H1 (cell line): ENCODE results near the gene PBLD. TPM values are rescaled to one million over a fixed set of nuclear protein-coding genes. Genes with fewer than 3 reads are reported as not detected.

Experiments
- CTCF ChIA-PET: fragments of 300-600 bp; sonication (Branson Sonifier 250); formaldehyde crosslinking; loops from one replicate; lab custom pipeline; 2021; ENCODE audit not compliant: partially characterized antibody; lab: Charles Lee
- POLR2A ChIA-PET: fragments of 300-600 bp; sonication (Branson Sonifier 250); formaldehyde crosslinking; loops from one replicate; lab custom pipeline; 2021; ENCODE audit warnings: inconsistent platforms; ENCODE audit not compliant: partially characterized antibody; lab: Charles Lee
- DNase-seq, 2 experiments: peaks; one replicate each; pipeline versions ENCODE4 v3.0.0 to v3.0.0-alpha.2; 2010 to 2022; ENCODE audit warnings: low spot score in 2 of 2, low read depth in 1 of 2, mixed read lengths in 1 of 2
- FAIRE-seq: peaks from 2 replicates; lab custom pipeline; 2011; peaks lifted over from hg19 to GRCh38; lab: Jason Lieb, UNC
- H2AFZ ChIP-seq: 2 replicates; pipeline ENCODE4 v1.8.1; 2012; ENCODE audit warnings: low read length, inconsistent platforms
- H2AK5ac ChIP-seq: 2 replicates; pipeline ENCODE4 v1.6.1; 2013; ENCODE audit warnings: low read depth, low read length
- H2BK120ac ChIP-seq: replicated peaks from 2 replicates; pipeline ENCODE3; 2013; ENCODE audit warnings: low read depth, low read length, inconsistent platforms
- H2BK12ac ChIP-seq: 2 replicates; pipeline ENCODE4 v1.6.1; 2013; ENCODE audit warnings: low read depth, low read length
- H2BK15ac ChIP-seq: 2 replicates; pipeline ENCODE4 v1.6.1; 2013; ENCODE audit warnings: low read length
- H2BK20ac ChIP-seq: 2 replicates; pipeline ENCODE4 v1.6.1; 2013; ENCODE audit warnings: low read length
- H2BK5ac ChIP-seq: 2 replicates; pipeline ENCODE4 v1.6.1; 2013; ENCODE audit warnings: low read depth, low read length
- H3K14ac ChIP-seq: 2 replicates; pipeline ENCODE4 v1.6.1; 2013; ENCODE audit warnings: inconsistent platforms; ENCODE audit not compliant: insufficient read length
- H3K18ac ChIP-seq: 2 replicates; pipeline ENCODE4 v1.6.1; 2013; ENCODE audit warnings: low read length; ENCODE audit errors: extremely low read depth
- H3K23ac ChIP-seq: 2 replicates; pipeline ENCODE4 v1.6.1; 2013; ENCODE audit warnings: inconsistent platforms; ENCODE audit not compliant: insufficient read length
- H3K23me2 ChIP-seq: 2 replicates; pipeline ENCODE4 v1.6.1; 2013; ENCODE audit warnings: low read depth, low read length
- H3K27ac ChIP-seq: 2 replicates; pipeline ENCODE4 v1.6.1; 2011; ENCODE audit warnings: low read depth, low read length, inconsistent platforms
- H3K27me3 ChIP-seq, 4 experiments: replicated peaks in 1 of 4; 1 replicate in 1 of 4; 2 replicates in 3 of 4; pipeline versions ENCODE4 v1.6.1 to v1.8.1; 2011 to 2013; ENCODE audit warnings: low read length in 3 of 4, mild to moderate bottlenecking in 3 of 4, inconsistent platforms in 2 of 4, mixed read lengths in 2 of 4, moderate library complexity in 1 of 4; ENCODE audit not compliant: control insufficient read depth in 3 of 4, insufficient read depth in 3 of 4; ENCODE audit errors: extremely low read depth in 1 of 4
- H3K36me3 ChIP-seq, 4 experiments: 2 replicates each; pipeline versions ENCODE4 v1.6.1 to v1.8.1; 2011 to 2013; ENCODE audit warnings: mild to moderate bottlenecking in 4 of 4, low read length in 3 of 4, moderate library complexity in 2 of 4, control low read depth in 1 of 4, inconsistent platforms in 1 of 4; ENCODE audit not compliant: insufficient read depth in 4 of 4, control insufficient read depth in 2 of 4
- H3K4ac ChIP-seq: replicated peaks from 2 replicates; pipeline ENCODE3; 2013; ENCODE audit warnings: low read length, low read depth, mixed read lengths, inconsistent platforms; ENCODE audit not compliant: insufficient read length
- H3K4me1 ChIP-seq, 4 experiments: replicated peaks in 1 of 4; 1 replicate in 1 of 4; 2 replicates in 3 of 4; pipeline versions ENCODE4 v1.6.1 to v1.8.1; 2011 to 2013; ENCODE audit warnings: low read length in 3 of 4, inconsistent platforms in 2 of 4, mixed read lengths in 1 of 4; ENCODE audit not compliant: insufficient read depth in 4 of 4, control insufficient read depth in 3 of 4
- H3K4me2 ChIP-seq, 2 experiments: 2 replicates each; pipeline versions ENCODE4 v1.6.1 to v1.8.1; 2011 to 2013; ENCODE audit warnings: low read depth in 2 of 2, low read length in 2 of 2, control low read depth in 1 of 2, inconsistent platforms in 1 of 2, mild to moderate bottlenecking in 1 of 2; ENCODE audit not compliant: insufficient read depth in 1 of 2
- H3K4me3 ChIP-seq, 4 experiments: fragments of 200-600, 300-600 bp in 1 of 4; sonication (generic), shearing (Covaris generic), sonication (Bioruptor Twin) in 1 of 4; 2 replicates each; pipeline versions ENCODE4 v1.5.1 to v1.8.1; 2011 to 2016; ENCODE audit warnings: low read length in 4 of 4, low read depth in 3 of 4, control low read depth in 2 of 4, inconsistent platforms in 2 of 4, mild to moderate bottlenecking in 2 of 4, mixed read lengths in 1 of 4, moderate library complexity in 1 of 4; ENCODE audit not compliant: insufficient read depth in 2 of 4; ENCODE audit errors: extremely low read depth in 1 of 4
- H3K56ac ChIP-seq: replicated peaks from 2 replicates; pipeline ENCODE3; 2013; ENCODE audit warnings: low read depth, mild to moderate bottlenecking, mixed read lengths, low read length, inconsistent platforms; ENCODE audit not compliant: insufficient read length
- H3K79me1 ChIP-seq: 2 replicates; pipeline ENCODE4 v1.6.1; 2013; ENCODE audit warnings: low read depth, low read length, control low read depth
- H3K79me2 ChIP-seq, 2 experiments: 2 replicates each; pipeline versions ENCODE4 v1.6.1 to v1.8.1; 2012 to 2013; ENCODE audit warnings: low read length in 2 of 2, mild to moderate bottlenecking in 2 of 2, inconsistent platforms in 1 of 2; ENCODE audit not compliant: insufficient read depth in 2 of 2, control insufficient read depth in 1 of 2
- H3K9ac ChIP-seq, 4 experiments: replicated peaks in 1 of 4; 1 replicate in 1 of 4; 2 replicates in 3 of 4; pipeline versions ENCODE4 v1.6.1 to v1.8.1; 2011 to 2013; ENCODE audit warnings: low read depth in 3 of 4, low read length in 3 of 4, control low read depth in 2 of 4, mild to moderate bottlenecking in 2 of 4, moderate library complexity in 2 of 4, inconsistent platforms in 1 of 4; ENCODE audit errors: extremely low read depth in 1 of 4
- H3K9me3 ChIP-seq, 2 experiments: 2 replicates each; pipeline versions ENCODE4 v1.6.1 to v1.8.1; 2012 to 2013; ENCODE audit warnings: mild to moderate bottlenecking in 2 of 2, moderate library complexity in 2 of 2, control low read depth in 1 of 2, inconsistent platforms in 1 of 2, low read depth in 1 of 2, low read length in 1 of 2, mixed read lengths in 1 of 2; ENCODE audit not compliant: insufficient read depth in 2 of 2
- H4K20me1 ChIP-seq, 2 experiments: replicated peaks in 1 of 2; 2 replicates each; pipeline versions ENCODE3 to v1.8.1; 2011 to 2013; ENCODE audit warnings: inconsistent platforms in 2 of 2, low read length in 2 of 2, mild to moderate bottlenecking in 1 of 2; ENCODE audit not compliant: insufficient read depth in 2 of 2, control insufficient read depth in 1 of 2
- H4K5ac ChIP-seq: 2 replicates; pipeline ENCODE4 v1.6.1; 2013; ENCODE audit warnings: low read length, low read depth, mixed read lengths, inconsistent platforms; ENCODE audit not compliant: insufficient read length
- H4K8ac ChIP-seq: 2 replicates; pipeline ENCODE4 v1.8.0; 2013; ENCODE audit warnings: mild to moderate bottlenecking, moderate library complexity, low read length, inconsistent platforms; ENCODE audit not compliant: insufficient read depth; ENCODE audit errors: extremely low read depth
- H4K91ac ChIP-seq: replicated peaks from 2 replicates; pipeline ENCODE3; 2013; ENCODE audit warnings: low read length, mixed read lengths, inconsistent platforms; ENCODE audit not compliant: insufficient read length
- EP300 ChIP-seq, 2 experiments: IDR thresholded peaks; 1 replicate in 1 of 2; 2 replicates in 1 of 2; pipeline ENCODE4 v1.6.1; 2011 to 2012; ENCODE audit warnings: low read depth in 2 of 2, low read length in 2 of 2, mild to moderate bottlenecking in 2 of 2, borderline replicate concordance in 1 of 2, inconsistent platforms in 1 of 2, moderate library complexity in 1 of 2
- RNF2 ChIP-seq: fragments of 200-900, 300-1000 bp; sonication (generic); IDR thresholded peaks from 2 replicates; pipeline ENCODE4 v1.7.1; 2016; ENCODE audit warnings: borderline replicate concordance, low read depth, mild to moderate bottlenecking, antibody characterized with exemption, low read length; ENCODE audit not compliant: poor library complexity, severe bottlenecking; ENCODE audit errors: missing control alignments
- SP2 ChIP-seq: IDR thresholded peaks from 2 replicates; pipeline ENCODE4 v1.6.1; 2012; ENCODE audit warnings: mild to moderate bottlenecking, low read length, inconsistent platforms
- WGBS, 2 experiments: shearing (Covaris generic) in 1 of 2; methylation state at CpG; one replicate each; pipeline versions ENCODE4 v1.1.6 to v1.1.7; 2013 to 2015; ENCODE audit warnings: low lambda C conversion rate in 2 of 2, mixed read lengths in 2 of 2, inconsistent platforms in 1 of 2, low coverage in 1 of 2, missing lambda C conversion rate in 1 of 2; ENCODE audit not compliant: insufficient replicate concordance in 2 of 2, insufficient coverage in 1 of 2, insufficient read length in 1 of 2; ENCODE audit errors: extremely low coverage in 1 of 2, missing lambda C conversion rate in 1 of 2; 5-methylcytosine and 5-hydroxymethylcytosine counted together
- polyA plus RNA-seq, 7 experiments: library from polyadenylated mRNA; depleted of rRNA in 3 of 7; stranded (reverse) in 5 of 7; unstranded in 2 of 7; fragments of >200 nt in 5 of 7; fragments of 200-250 nt in 2 of 7; gene quantifications; 1 replicate in 5 of 7; 2 replicates in 1 of 7; 4 replicates in 1 of 7; pipeline versions ENCODE4 v1.2.1 to v1.2.3, GENCODE V29; 2011 to 2013; ENCODE audit warnings: missing spikeins in 2 of 7, mixed read lengths in 2 of 7
- total RNA-seq: library from RNA; stranded (reverse); fragmentation: NEBNext Ultra II Directional; extraction: Animal tissue kit (Norgen Biotek cat#: 25700); gene quantifications from 2 replicates; pipeline ENCODE4 v1.2.1, GENCODE V29; 2021

PBLD gene
- total and polyA plus RNA-seq, 2 of the 8 experiments (the other 6 are each of a cell fraction or from before 2014, with no cell fraction given): 0.56 to 2.0 TPM

GRCh38 chr10:68239596-68240150 is 93.1 kb downstream of the PBLD start:
- Histone ChIP-seq H3K79me2 (no peaks in the 10 kb centered on the region), H2AK5ac (no peak overlapping the region), H2BK120ac (no peak overlapping the region), H3K56ac (no peak overlapping the region), H3K79me1 (no peaks in the 10 kb centered on the region; the same call in 1 of the 2 replicates), H3K4me3 (no peak overlapping the region), H3K4me1 (no peaks in the 10 kb centered on the region), H3K9me3 (no peaks in the 10 kb centered on the region), H4K20me1 (no peaks in the 10 kb centered on the region), H3K4ac (no peak overlapping the region), H2BK12ac (no peak overlapping the region), H4K8ac (peak overlapping the region; percentile 7; the same call in 1 of the 2 replicates), H3K4me2 (no peak overlapping the region), H3K9ac (no peak overlapping the region), H3K23ac (no peak overlapping the region), H4K5ac (no peak overlapping the region), H3K23me2 (no peaks in the 10 kb centered on the region), H2BK20ac (no peak overlapping the region), H2BK5ac (no peak overlapping the region), H3K36me3 (no peaks in the 10 kb centered on the region), H3K14ac (no peak overlapping the region), H3K18ac (no peak overlapping the region), H3K27me3 (no peaks in the 10 kb centered on the region), H4K91ac (no peak overlapping the region), H2AFZ (peak overlapping the region; percentile 10; the same call in 1 of the 2 replicates), H2BK15ac (no peak overlapping the region), H3K27ac (no peak overlapping the region)
- ChIA-PET CTCF (interaction anchor here (0.6 to 1.6 kb wide), 6 partner anchors 9 to 1051 kb away, joined by 3 to 7 read pairs (median 3); no protein-coding TSS in a partner anchor), POLR2A (interaction anchor here (0.9 to 1.9 kb wide), 2 partner anchors 9 to 92 kb away, joined by 4 to 7 read pairs; partner anchors contain the start of gene HNRNPH3)
- DNase-seq (no peak), FAIRE-seq (no peak)
- WGBS, 2 experiments: 93% methylated on average over 5 of the region's 5 CpGs; no CpG with 5 or more reads in 1 of the 2 experiments
- TF ChIP-seq RNF2 (no peak), SP2 (no peak), EP300 (IDR thresholded peaks at IDR 0.05; ENCODE audit: borderline replicate concordance in 1 of 2, low read depth in 2 of 2, low read length in 2 of 2) (no peak)
